NOMO-1 treated with DMSO at 0.1 percent for 48 hours (cell line): ENCODE results near the gene DAPL1.
"Not testable (repeated sequence)": the region's sequence is repeated elsewhere in the genome, so short reads cannot be mapped to it uniquely, and the experiment has no call there.

Experiments used
- DNase-seq: peaks from one replicate; lab custom pipeline; 2025; ENCODE audit not compliant: unreplicated experiment; lab: John Stamatoyannopoulos, UW

DAPL1 gene

DNA sequence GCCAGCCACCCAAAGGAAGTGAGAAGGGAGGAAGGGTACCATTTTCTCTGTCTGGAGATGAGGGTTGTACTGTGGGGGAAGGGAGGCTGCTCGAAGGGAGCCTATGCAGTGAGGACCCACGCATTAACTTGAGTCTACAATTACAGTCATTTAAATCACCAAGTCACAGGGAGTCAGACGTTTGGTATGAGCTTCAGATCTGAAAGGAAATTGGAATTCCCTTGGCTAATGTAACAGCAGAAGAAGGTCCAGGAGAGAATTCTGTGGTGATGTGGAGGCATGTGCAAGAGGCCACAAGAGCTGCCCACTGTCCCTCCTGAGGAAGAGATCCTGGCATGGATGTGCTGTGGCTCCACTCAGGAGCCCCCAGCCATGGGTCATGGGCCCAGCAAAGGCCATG, 22.5 kb downstream of the DAPL1 start:
- no peak for DNase-seq

DNA sequence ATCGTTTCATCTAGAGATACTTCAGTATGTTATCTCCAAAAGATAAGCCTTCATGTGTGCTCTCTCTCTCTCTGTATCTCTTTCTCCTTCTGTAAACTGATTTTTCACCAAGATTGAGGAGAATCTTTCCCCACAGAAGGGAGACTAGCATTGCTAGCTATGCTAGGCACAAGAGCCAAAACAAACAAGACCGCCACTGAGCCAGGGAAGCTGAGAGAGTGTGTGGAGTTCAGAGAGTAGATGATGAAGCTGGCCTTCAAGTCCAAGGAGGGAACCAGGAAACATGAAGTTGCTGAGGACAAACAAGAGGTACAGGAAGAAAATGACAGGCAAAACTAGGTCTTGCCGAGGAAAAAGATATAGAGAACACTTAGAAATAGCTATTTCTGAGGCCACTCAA, 23.4 kb downstream of the DAPL1 start:
- no peak for DNase-seq

GRCh38 chr2:158822193-158822592, 27.1 kb downstream of the DAPL1 start:
- no peak for DNase-seq

- no peak for DNase-seq
Observed at GRCh38 chr2:158823486-158824237, 28.5 kb downstream of the DAPL1 start.

- DNase-seq: no peak
Observed at GRCh38 chr2:158825021-158825420, 29.9 kb downstream of the DAPL1 start.

DNA sequence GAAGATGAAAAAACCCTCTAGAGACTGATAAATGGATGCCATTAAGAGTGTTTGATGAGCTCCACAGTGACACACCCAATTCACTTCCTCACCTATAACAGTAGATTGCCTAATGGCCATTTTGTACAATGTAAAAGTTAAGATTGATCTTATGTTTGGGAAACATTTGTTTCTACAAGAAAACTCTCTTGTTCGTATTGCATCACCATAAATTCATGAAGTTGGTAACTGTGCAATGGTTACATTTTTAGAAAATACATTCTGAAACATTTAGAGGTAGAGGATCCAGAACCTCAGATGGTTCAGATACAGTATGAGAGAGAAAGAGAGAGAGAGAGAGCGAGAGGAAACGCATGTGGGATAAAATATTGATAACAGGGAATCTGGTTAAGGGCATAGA, 31.8 kb downstream of the DAPL1 start:
- DNase-seq: no peak

GRCh38 chr2:158828378-158829164, 33.5 kb downstream of the DAPL1 start:
- DNase-seq: no peak

GRCh38 chr2:158829167-158829566, 34.0 kb downstream of the DAPL1 start:
- DNase-seq: no peak

- no peak for DNase-seq
Observed at GRCh38 chr2:158830201-158830600, 35.1 kb downstream of the DAPL1 start.

DNA sequence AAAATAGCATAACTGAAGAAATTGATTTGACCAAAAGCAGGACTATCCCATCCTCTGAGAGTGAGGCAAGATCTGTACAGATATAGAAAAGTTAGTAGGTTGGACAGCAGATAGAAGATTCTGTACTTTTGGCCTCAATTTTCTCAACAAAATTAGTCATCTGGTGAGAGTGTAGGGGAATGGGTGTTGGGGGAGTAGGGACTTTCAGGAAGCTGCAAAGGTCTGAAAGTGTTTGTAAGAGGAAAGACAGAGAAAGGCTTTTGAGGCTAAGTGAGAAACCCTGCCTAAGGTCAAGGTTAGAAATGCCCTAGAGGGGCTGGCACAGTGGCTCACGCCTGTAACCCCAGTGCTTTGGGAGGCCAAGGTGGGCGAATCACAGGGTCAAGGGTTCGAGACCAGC, 40.3 kb downstream of the DAPL1 start:
- no peak for DNase-seq

- no peak for DNase-seq
Observed at GRCh38 chr2:158837645-158838044, 42.5 kb downstream of the DAPL1 start.

DNA sequence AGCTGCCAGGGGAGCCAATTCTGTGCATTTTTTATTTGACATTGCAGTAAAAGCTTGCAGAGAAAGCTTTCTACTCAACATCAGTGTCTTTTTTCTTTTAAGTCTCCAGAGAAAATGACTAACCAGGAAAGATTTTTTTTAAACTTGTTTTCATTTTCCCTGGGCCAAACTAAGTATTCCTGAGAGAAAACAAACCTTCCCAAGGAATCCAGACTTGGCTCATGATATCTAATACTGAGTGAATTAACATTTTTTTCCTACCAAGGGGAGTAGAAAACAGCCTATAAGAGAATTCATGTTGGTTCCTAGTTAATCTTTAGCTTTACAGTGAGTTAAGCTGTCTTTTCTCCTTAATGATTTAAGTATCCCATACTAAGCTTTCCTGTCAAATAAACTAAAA, 46.7 kb downstream of the DAPL1 start:
- no peak for DNase-seq

DNA sequence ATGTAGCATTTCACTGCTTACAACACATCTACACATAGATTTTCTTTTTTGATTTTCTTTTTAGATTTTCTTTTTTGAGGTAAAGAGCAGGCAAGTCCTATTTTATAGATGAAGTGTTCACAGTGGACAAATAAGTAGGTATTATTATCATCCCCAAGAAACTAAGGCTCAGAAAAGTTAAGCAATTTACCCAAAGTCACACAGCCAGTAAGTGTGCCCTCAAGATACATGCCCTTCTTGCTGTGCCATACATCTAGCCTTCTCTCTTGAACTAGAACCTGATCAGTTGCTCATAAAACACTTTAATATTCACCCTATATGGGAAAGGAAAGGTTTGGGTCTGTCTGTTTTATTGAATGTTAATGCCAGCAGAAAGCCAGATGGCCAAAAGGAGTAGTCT, 50.3 kb downstream of the DAPL1 start:
- DNase-seq: no peak

GRCh38 chr2:158845859-158846258, 50.7 kb downstream of the DAPL1 start:
- no peak for DNase-seq

GRCh38 chr2:158847526-158847925, 52.4 kb downstream of the DAPL1 start:
- DNase-seq: not testable (repeated sequence)

DNA sequence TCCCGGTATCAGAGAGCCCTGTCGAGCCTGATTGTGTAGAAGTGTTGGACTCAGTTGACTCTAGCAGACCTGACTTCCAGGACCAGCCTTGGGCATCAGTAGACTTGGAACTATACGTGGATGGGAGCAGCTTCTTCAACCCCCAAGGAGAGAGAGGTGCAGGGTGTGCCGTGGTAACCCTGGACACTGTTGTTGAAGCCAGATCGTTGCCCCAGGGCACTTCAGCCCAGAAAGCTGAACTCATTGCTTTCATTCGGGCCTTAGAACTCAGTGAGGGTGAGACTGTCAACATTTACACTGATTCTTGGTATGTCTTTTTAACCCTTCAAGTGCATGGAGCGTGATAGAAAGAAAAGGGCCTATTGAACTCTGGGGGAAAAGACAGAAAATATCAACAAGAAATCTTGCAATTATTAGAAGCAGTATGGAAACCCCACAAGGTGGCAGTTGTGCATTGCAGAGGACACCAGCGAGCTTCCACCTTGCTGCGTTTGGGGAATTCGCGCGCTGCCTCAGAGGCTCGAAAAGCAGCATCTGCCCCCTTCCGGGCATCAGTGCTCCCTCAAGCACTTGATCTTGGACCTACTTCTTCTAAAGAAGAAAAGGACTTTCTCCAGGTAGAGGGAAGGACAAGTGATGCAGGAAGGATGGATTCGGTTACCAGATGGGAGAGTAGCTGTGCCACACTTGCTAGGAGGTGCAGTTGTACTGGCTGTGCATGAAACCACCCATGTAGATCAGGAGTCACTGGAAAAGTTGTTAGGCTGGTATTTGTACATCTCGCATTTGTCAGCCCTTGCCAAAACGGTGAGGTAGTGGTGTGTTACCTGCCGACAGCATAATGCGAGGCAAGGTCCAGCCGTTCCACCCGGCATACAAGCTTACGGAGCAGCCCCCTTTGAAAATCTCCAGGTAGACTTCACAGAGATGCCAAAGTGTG, 53.2 kb downstream of the DAPL1 start:
- not testable (repeated sequence) for DNase-seq

- DNase-seq: not testable (repeated sequence)
Observed at GRCh38 chr2:158860179-158860578, 65.1 kb downstream of the DAPL1 start.

- not testable (repeated sequence) for DNase-seq
Observed at GRCh38 chr2:158861626-158862025, 66.5 kb downstream of the DAPL1 start.

GRCh38 chr2:158865469-158865868, 70.4 kb downstream of the DAPL1 start:
- DNase-seq: not testable (repeated sequence)
